ENCODE results near the gene SPAG9.

Gene SPAG9

GRCh38 chr17:51120739-51121619 lies at the start of gene SPAG9:
TSS of gene SPAG9 (minus strand) at chr17:51120868. CDS start at chr17:51120656, 212 bp downstream.
- DNase-seq, result peak; percentile 89

- no peak for DNase-seq
These were observed 48.7 kb upstream of the SPAG9 start for GRCh38 chr17:51169340-51169739.

GRCh38 chr17:51166987-51167931 lies 46.6 kb upstream of the SPAG9 start:
- peak; percentile 75 for DNase-seq

- DNase-seq, result peak; percentile 73
These were observed 45.7 kb upstream of the SPAG9 start, which contains the start of gene NME2 for GRCh38 chr17:51166198-51166986. TSS of gene NME2 (plus strand) at chr17:51166411. CDS start at chr17:51166831, 420 bp downstream.

- DNase-seq, result no peak
These were observed 45.1 kb upstream of the SPAG9 start for GRCh38 chr17:51165680-51166197.

- no peak for DNase-seq
These were observed 44.4 kb upstream of the SPAG9 start for GRCh38 chr17:51164911-51165679.

GRCh38 chr17:51161541-51161940 lies 40.9 kb upstream of the SPAG9 start:
- no peak for DNase-seq

- DNase-seq, result no peak
These were observed 38.9 kb upstream of the SPAG9 start for GRCh38 chr17:51159604-51160003.

GRCh38 chr17:51155416-51155815 lies 34.7 kb upstream of the SPAG9 start:
- DNase-seq, result no peak

GRCh38 chr17:51154176-51154575 lies 33.5 kb upstream of the SPAG9 start:
- DNase-seq, result no peak

- peak; percentile 95 for DNase-seq
These were observed 32.8 kb upstream of the SPAG9 start, which contains the start of gene NME1 for GRCh38 chr17:51153210-51154072. TSS of gene NME1 (plus strand) at chr17:51153559. CDS start at chr17:51155655, 2,096 bp downstream.

- no peak for DNase-seq
These were observed 32.1 kb upstream of the SPAG9 start for GRCh38 chr17:51152766-51153209.

GRCh38 chr17:51150932-51151331 lies 30.3 kb upstream of the SPAG9 start:
- no peak for DNase-seq

GRCh38 chr17:51149163-51149562 lies 28.5 kb upstream of the SPAG9 start:
- DNase-seq, result no peak

GRCh38 chr17:51147650-51148049 lies 27.0 kb upstream of the SPAG9 start:
- no peak for DNase-seq

- no peak for DNase-seq
These were observed 23.8 kb upstream of the SPAG9 start for GRCh38 chr17:51144266-51145022.

- DNase-seq, result no peak
These were observed 21.9 kb upstream of the SPAG9 start for GRCh38 chr17:51142597-51142996.

- no peak for DNase-seq
These were observed 15.3 kb upstream of the SPAG9 start for GRCh38 chr17:51135956-51136355.

- DNase-seq, result no peak
These were observed 12.7 kb upstream of the SPAG9 start for GRCh38 chr17:51133365-51133764.

- no peak for DNase-seq
These were observed 12.3 kb upstream of the SPAG9 start for GRCh38 chr17:51132964-51133319.

Data from CD4-positive, alpha-beta T cell treated with Interleukin-6 for 4 hours (primary cell).